ENCODE measurements around the gene ZXDC. TPM values are rescaled to one million over a fixed set of nuclear protein-coding genes. Genes with fewer than 3 reads are reported as not detected.

ZXDC gene
- polyA plus RNA-seq, 3 donors, result 9.8 to 14.1 (median 13.5) TPM

GRCh38 chr3:126395846-126396513, 79.7 kb downstream of the ZXDC start:
- H3K27ac ChIP-seq (ENCODE audit: low read depth, low read length), result no peak overlapping the region
- WGBS, 3 donors, result 92 to 96% (median 95%) methylated on average over 6 of the region's 6 CpGs

GRCh38 chr3:126394977-126395321, 80.7 kb downstream of the ZXDC start:
- WGBS, 3 donors, result 13 to 14% (median 14%) methylated on average over 20 to 30 of the region's 30 CpGs
- no peak overlapping the region for H3K27ac ChIP-seq (ENCODE audit: low read depth, low read length)

DNA sequence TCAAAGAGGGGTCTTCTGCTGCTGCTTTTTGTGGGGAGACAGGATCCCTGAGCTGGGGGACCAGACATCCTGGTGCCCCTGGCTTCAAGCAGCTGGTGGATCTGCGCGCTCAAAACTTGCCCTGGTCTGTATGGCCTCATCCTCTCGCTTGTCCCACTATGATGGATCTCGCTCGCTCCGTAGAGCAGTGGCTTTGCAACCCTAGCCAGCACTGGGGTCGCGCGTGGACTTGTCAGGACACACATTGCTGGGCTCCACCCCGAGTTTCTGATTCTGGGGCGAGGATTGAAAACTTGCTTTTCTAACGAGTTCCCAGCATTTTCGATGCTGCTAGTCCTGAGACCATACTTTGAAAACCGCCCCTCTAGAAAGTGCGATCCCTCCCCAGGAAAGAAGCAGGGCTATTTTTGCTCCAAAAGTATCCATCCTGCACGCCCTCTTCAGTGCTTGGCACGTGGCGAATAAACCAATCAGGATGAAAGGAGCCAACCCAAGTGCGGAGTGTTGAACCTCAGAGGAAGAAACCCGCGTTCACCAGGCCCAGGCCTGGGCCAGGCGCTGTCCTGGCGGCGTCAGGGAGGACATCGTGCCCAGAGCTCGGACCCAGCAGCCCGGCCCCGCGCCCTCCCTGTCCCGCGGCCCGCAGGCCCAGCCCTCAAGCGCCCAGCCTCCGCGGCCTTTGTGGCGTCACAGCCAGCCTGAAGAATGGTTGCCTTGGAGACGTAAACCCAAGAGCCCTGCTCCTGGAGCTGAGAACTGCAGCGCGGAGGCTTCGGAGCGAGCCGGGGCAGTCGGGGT, 81.3 kb downstream of the ZXDC start, which contains the start of gene CFAP100:
Gene CFAP100, plus strand, starts transcription at position 731 of the 798 bp plus-strand sequence. CDS start 1,092 bp downstream, outside the sequence.
- 31 to 37% (median 34%) methylated on average over 43 of the region's 43 CpGs for WGBS, 3 donors
- no peak within 1 kb of the TSS for H3K27ac ChIP-seq (ENCODE audit: low read depth, low read length)

DNA sequence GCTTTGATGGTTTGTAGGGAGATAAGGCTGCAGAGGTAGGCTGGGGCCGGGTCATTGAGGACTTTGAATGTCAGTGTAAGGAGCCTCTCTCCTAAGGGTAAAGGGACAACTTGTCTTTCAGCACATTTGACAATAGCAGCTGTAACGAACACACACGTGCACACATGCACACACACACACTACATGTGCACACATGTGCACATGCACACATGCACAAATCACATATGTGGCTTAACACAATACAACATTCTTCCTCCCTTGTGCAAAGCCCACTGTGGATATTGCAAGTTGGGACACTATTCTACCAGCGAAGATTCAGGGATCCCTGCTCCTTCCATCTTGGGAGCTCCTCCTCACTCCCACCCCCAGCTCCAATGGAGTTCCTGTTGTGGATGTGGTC, 82.1 kb downstream of the ZXDC start:
- 82 to 92% (median 88%) methylated on average over 4 of the region's 4 CpGs for WGBS, 3 donors
- no peak overlapping the region for H3K27ac ChIP-seq (ENCODE audit: low read depth, low read length)

GRCh38 chr3:126392246-126392645, 83.4 kb downstream of the ZXDC start:
- 74 to 84% (median 83%) methylated on average over 12 of the region's 12 CpGs for WGBS, 3 donors
- H3K27ac ChIP-seq (ENCODE audit: low read depth, low read length), result no peak overlapping the region

- WGBS, 3 donors, result 24 to 68% (median 62%) methylated on average over 1 of the region's 1 CpG
- H3K27ac ChIP-seq (ENCODE audit: low read depth, low read length), result no peak overlapping the region
These were observed 84.1 kb downstream of the ZXDC start for GRCh38 chr3:126391631-126392030.

DNA sequence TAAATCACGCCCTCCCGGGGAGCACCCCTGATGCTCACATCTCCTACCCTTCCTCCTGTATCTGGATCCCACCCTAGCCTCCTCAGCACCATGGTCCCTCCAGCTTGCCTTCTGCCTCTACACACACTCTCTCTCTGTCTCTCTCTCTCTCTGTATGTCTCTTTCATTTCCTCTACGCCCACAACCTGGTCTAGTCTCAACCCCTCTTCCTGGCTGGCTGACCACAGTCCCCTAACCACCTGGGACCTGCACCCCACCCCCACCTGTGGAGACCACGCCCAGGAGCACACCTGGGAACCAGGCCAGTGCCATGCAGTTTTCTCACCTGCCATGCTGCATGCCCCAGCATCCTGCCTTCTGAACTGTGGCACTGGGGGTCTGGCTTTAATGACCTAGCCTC, 84.9 kb downstream of the ZXDC start:
- H3K27ac ChIP-seq (ENCODE audit: low read depth, low read length), result no peak overlapping the region
- 76 to 85% (median 80%) methylated on average over 4 of the region's 4 CpGs for WGBS, 3 donors

- WGBS, 3 donors, result 90 to 93% (median 91%) methylated on average over 15 of the region's 15 CpGs
- no peak overlapping the region for H3K27ac ChIP-seq (ENCODE audit: low read depth, low read length)
These were observed 85.5 kb downstream of the ZXDC start for GRCh38 chr3:126390201-126390600.

DNA sequence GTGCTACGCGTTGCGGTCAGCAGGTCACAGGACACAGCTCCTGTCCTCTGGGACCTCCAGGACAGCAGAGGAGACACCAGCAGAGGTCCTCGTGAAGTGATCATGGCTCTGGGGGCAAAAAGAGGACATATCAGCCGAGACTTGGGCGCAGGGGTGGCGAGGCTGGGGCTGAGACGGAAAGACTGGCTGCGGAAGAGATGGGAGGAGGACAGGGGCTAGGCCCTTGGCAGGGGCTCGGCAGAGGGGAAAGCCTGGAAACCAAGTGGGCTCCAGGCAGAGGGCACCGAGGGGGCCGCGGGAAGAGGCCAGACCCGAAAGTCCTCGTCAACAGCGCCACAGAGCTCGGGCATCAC, 85.9 kb downstream of the ZXDC start:
- no peak overlapping the region for H3K27ac ChIP-seq (ENCODE audit: low read depth, low read length)
- WGBS, 3 donors, result 61 to 66% (median 66%) methylated on average over 17 of the region's 17 CpGs

GRCh38 chr3:126389112-126389793, 86.4 kb downstream of the ZXDC start:
- WGBS, 3 donors, result 1 to 3% (median 2%) methylated on average over 49 to 58 of the region's 58 CpGs
- H3K27ac ChIP-seq (ENCODE audit: low read depth, low read length), result peak overlapping the region; percentile 13

Other genes starting within 250 kb of the ZXDC start
- 10 to 100 TPM; 29.6 to 38.0 (median 32.0) TPM for gene KLF15, start 118.5 kb downstream of the ZXDC start, polyA plus RNA-seq
- gene CFAP100, start 81.0 kb downstream of the ZXDC start, polyA plus RNA-seq, result not detected
- gene UROC1, start 41.9 kb upstream of the ZXDC start, polyA plus RNA-seq, result not detected
- gene CHST13, start 48.3 kb upstream of the ZXDC start, polyA plus RNA-seq, result under 1 TPM; 0.03 to 0.94 (median 0.67) TPM
- not detected for gene C3orf22, start 83.0 kb upstream of the ZXDC start, polyA plus RNA-seq
- 1 to 10 TPM; 4.2 to 5.7 (median 5.2) TPM for gene TXNRD3, start 179.2 kb upstream of the ZXDC start, polyA plus RNA-seq
- gene CHCHD6, start 228.3 kb upstream of the ZXDC start, polyA plus RNA-seq, result 10 to 100 TPM in 2 of 3 donors, 1 to 10 TPM in 1; 10.0 to 12.9 (median 10.2) TPM

Data from adipose tissue (tissue), 3 donors.